RKO (cell line): ENCODE measurements around the gene TMEM26.
"Not testable (repeated sequence)": the region's sequence is repeated elsewhere in the genome, so short reads cannot be mapped to it uniquely, and the experiment has no call there.

ENCODE experiments used
- DNase-seq: peaks from one replicate; pipeline ENCODE4 v3.0.0-alpha.2; 2016; ENCODE audit warnings: low spot score

The TMEM26 gene

DNA sequence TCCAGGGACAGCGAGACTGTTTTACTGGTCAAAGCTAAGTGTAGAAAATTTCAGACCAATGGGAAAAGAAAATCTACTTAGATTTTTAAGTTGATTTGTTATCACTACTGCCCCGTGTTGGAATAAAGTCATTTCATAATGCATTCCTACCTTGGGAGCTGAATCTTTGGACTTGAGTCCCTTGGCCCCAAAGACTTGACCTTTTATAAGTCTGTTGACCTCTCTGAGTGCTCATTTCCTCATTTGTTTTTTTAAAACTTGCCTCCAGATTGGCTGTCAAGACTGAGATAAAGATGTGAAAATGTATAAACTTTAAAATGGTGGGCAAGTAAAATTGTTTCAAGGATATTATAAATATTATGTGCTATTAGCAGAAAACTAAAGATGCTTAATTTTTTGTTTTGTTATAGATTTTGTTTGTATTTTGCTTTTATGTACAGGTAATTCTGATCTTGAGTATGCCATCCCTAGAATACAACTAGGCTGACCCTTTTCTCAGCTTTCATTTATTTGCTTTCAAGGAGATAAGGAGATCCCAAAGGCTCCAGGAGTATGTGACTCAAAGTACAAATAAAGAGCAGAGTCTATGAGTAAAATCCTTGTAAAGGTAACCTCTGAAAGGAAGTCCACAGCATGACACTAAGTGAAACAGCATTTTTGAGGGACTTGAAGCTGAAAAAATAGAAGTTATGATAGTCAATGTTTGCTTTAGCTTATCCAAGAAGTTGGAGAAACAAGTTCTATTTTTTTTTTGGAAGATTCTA lies 54.6 kb downstream of the TMEM26 start:
- no peak for DNase-seq

DNA sequence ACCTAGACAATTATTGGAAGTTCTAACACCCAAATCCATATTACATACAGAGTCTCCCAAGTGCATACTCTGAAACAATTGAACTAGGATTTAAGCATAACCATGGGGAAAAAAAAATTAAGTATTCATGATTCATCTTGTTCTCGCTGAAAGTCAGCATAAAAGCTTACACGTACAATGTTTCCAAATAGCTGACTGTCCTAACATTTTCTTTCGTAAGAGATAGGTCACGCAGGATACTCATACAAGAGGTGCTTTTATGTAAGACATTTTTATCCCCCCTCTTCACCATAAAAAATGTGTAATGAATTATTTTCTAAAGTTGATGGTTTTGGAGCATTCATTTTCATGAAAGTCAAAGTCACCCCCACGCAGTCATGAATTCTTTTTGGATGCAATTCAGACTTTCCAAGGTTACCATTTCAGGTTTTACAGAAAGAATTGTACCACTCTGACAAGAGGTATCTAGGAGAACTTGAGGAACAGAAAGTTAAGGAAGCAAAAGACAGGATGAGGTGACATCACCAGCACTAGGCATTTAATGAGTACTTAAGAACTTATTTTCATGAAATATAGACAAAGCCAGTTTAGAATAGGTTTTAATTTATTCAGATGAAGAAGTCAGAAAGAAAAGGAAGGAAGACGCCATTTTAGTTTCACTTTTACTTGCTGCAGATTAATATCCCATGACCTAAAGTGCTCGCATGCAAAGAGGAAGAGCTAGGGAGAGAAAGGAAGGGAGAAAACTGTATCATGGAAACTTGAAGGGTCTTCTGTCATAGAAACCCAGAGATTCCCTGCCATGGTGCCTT lies 55.8 kb downstream of the TMEM26 start:
- no peak for DNase-seq

DNA sequence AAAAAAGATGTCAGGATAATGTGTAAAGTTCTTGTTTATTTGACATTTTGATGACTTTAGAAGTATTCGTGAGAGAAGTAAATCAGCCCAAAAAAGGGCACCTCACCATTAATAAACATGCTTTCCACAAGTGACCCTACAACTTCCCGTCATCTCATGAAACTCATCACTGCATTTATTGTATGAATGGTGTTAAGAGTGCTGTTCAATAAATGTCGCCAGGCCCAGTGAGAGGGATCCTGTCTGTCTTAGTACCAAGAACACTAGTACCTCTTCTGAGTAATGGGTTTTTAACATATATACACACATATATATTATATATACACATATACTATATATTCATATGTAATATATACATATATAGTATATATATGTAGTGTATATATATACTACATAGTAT lies 61.9 kb downstream of the TMEM26 start:
- no peak for DNase-seq

DNA sequence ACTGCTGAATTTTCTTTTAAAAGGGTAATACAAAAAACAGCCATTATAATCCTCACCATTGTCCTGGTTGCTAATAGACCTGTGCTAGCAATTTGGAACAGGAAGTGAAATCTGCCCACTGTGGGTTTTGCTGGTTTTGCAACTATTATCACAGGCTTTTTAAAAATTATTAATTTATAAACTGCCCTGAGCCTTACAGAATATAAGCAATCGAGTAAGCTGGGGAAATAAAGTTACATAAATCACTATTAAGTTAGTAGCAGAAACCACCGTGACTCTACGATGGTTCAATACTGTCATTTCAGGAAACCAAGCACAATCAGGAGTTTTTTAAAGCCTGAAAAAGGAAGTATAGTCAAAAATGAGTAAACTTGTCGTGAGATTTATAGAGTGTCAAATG lies 62.3 kb downstream of the TMEM26 start:
- DNase-seq: no peak

DNA sequence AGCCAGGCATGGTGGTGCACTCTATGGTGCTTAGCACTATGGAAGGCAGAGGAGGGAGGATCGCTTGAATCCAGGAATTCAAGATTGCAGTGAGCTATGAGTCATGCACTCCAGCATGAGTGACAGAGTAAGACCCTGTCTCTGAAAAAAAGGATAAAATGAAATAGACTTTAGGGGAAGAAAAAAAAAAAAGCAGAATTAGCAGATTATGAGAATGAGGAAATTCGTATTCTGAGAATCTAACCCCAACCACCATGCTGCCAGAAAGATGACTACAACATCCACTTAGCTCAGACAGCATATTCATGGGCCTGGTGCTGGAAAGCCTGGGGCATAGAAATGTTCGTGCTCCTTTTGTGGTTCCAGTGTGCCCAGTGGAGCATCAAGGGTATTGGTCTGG lies 63.3 kb downstream of the TMEM26 start:
- DNase-seq: no peak

DNA sequence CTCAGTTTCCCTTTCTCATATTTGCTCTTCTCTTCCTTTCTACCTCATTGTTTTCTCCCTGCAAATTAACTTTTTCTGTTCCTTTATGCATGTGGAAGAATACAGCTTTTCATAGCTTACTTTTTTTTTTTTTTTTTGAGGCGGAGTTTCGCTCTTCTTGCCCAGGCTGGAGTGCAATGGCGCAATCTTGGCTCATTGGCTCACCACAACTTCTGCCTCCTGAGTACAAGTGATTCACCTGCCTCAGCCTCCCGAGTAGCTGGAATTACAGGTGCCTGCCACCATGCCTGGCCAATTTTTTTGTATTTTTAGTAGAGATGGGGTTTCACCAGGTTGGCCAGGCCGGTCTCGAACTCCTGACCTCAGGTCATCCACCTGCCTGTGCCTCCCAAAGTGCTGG lies 64.2 kb downstream of the TMEM26 start:
- DNase-seq: not testable (repeated sequence)

DNA sequence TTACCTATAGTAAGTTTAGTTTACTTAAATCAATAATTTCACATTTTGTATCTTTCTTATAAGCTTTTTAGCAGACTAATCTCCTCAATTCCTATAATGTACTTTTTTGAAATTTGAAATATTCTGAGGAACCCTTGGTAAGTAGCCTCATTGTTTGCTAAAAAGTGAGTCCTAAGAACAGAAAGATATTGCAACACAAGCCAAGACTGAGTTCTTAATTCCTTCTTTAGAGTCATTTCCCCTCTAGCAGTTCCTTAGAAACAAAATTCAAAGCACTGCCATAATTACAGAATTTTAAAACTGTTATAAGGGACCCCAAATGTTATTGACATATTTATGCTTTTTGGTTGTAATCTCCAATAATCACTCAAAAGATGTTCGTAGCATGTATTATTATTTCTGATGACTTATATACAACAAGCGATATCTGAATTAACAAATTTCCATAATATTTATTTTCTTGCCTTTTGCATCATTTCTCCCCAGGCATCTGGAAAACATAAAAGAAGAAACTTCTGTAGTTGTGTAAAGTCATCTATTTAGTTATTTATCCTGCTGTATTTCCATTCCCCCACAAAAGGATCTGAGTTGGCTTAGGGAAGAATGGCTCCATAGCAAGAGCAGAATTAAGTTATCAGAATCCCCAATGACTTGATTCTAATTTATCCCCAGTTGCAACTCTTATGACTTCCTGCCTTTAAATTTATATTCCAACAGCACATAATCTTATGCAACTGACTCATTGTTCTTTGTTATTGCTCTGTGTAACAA lies 67.8 kb downstream of the TMEM26 start:
- no peak for DNase-seq

DNA sequence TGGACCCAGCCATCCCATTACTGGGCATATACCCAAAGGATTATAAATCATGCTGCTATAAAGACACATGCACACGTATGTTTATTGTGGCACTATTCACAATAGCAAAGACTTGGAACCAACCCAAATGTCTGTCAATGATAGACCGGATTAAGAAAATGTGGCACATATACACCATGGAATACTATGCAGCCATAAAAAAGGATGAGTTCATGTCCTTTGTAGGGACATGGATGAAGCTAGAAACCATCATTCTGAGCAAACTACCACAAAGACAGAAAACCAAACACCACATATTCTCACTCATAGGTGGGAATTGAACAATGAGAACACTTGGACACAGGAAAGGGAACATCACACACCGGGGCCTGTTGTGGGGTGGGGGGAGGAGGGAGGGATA lies 72.0 kb downstream of the TMEM26 start:
- not testable (repeated sequence) for DNase-seq

DNA sequence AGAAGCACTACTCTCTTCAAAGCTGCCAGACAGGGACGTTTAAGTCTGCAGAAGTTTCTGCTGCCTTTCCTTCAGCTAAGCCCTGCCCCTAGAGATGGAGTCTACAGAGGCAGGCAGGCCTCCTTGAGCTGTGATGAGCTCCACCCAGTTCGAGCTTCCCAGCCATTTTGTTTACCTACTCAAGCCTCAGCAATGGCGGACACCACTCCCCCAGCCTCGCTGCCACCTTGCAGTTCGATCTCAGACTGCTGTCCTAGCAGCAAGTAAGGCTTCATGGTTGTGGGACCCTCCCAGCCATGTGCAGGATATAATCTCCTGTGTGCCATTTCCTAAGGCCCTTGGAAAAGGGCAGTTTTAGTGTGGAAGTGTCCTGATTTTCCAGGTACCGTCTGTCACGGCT lies 74.3 kb downstream of the TMEM26 start:
- no peak for DNase-seq

DNA sequence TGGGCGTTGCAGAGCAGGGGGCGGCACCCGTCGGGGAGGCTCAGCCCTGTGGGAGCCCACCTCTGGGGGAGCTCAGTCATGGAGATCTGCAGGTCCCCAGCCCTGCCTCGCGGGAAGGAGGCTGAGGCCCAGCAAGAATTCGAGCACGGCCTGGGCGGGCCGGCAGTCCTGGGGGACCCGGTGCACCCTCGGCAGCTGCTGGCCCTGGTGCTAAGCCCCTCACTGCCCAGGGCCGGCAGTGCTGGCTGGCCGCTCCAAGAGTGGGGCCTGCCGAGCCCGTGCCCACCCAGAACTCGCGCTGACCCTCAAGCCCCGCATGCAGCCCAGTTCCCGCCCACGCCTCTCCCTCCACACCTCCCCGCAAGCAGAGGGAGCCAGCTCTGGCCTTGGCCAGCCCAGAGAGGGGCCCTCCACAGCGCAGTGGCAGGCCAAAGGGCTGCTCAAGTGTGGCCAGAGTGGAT lies 76.2 kb downstream of the TMEM26 start:
- DNase-seq: no peak

DNA sequence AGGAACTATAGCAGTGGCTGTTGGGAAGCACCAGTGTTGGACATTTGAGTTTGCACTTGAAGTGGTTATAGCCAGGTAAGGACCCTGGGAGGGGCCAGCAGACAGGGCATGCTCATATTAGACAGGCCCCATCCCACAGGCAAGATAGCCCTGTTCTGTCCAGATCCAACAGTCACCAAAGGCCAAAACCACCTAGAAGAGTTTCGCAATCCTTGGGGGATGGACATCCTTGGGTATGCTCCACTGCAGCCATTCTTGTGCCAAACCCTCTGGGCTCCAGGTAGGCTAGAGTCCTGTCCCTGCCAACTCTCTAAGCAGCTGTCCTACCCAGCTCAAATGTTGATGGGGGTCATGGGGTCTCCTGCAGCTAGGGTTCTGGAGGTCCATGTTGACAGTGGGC lies 76.8 kb downstream of the TMEM26 start:
- DNase-seq: no peak

DNA sequence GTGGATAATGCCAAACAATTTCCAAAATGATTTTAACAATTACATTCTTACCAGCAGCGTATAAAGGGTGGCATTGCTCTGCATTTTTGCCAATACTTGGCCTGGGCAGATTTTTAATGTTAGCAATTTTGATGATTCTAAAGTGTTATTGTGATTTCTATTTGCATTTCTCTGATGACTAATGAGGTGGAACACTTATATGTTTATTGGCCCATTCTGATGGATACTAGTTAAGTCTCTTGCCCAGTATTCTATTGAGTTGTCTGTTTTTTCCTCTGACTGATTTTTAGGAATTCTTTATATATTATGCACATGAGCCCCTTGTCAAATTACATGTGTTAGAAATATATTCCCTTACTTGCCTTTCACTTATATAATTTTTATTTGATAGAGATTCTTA lies 86.8 kb downstream of the TMEM26 start:
- no peak for DNase-seq

DNA sequence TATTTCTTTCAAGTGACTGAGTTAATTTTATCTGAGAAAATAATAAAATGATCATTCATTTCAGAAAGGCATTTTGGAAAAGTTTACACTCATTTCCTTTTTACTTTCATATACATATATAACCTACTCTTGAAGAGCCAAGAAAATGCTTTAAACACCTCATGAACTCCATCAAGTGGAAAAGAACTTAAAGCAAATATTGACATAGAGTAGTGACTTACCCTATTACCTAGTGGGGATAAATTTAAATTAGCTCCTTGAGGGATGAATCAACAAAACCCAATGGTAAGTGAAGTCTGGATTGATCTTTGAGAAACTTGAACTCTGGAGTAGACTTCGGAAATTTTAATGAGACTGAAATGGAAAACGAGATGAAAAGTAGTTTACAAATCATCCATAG lies 88.6 kb downstream of the TMEM26 start:
- no peak for DNase-seq

DNA sequence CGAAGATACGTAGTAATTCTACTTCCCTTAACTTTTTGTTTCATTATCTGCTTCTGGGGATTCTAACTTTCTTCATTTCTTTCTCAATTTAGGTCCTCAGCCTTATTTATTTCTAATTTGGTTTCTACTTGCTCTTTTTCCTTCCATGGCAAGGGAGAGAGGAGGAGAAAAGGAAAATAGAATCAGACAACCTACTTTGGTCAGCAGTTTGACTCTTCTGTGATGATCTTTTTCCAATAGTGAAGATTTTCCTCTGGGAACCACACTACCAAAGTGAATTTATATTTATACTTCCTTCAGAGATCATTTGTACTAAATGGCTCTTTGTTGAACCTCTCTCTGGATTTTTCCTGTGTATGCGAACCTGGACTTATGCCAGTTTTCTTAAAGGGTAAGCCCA lies 90.2 kb downstream of the TMEM26 start:
- DNase-seq: no peak

DNA sequence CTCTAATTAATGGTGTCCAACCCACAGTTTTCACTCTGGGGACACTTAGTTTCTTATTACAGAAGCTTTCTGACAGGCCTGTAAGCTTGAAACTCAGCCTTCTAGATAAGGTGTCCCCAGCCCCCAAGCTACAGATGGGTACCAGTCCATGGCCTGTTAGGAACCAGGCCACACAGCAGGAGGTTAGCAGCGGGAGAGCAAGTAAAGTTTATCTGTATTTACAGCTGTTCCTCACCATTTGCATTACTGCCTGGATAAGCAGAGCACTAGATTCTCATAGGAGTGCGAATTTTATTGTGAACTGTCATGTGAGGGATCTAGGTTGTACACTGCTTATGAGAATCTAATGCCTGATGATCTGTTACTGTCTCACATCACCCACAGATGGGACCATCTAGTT lies 93.7 kb downstream of the TMEM26 start:
- no peak for DNase-seq

DNA sequence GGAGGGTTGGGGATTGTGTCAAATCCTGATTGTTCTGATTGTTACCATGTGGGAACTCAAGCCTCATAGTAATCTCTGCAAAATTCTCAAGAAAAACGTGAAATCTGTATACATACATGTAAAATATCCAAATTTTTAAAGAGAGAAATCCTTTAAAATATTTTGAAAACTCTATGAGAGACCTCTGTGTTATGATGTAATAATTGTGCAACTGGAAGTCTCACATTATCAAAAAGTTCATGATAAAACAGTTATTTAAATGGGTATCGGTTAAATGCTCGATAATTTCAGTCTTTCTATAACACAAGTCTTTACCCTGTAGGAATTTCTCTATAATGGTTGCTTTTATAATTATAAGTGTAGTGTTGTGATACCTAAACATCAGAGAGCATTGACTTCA lies 95.5 kb downstream of the TMEM26 start:
- DNase-seq: no peak
